Measurements from ENCODE around the gene SLC12A9.

Gene SLC12A9

GRCh38 chr7:100885440-100886141, 33.1 kb downstream of the SLC12A9 start:
- DNase-seq, result no peak

DNA sequence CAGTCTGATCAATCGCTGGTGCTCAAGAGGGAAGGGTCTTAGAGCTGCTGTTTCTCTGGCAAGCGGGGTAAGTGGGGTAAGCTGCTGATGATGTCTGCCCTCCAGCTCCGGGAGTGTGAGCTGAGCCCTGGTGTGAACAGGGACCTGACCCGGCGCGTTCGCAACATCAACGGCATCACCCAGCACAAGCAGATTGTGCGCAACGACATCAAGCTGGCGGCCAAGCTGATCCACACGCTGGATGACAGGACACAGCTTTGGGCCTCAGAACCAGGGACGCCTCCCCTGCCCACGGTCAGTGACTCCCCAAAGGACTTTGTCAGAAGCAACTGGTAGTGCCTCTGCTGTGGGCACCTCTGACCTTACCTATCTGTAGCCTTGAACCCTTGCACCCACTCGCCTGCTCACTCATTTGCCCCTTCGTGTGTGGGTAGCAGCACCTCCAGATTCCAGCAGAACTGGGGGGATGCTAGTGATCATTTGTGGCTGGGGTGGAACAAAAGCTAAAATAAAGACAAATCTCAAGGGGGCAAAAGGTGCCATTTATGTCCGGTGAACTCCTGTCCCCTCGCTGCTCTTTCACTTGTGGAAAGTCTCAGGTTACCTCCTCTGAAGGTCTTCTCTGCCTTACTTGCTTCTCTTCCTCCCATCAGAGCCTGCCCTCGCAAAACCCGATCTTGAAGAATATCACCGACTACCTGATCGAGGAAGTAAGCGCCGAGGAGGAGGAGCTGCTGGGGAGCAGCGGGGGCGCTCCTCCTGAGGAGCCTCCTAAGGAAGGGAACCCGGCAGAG, 33.8 kb downstream of the SLC12A9 start:
- no peak for DNase-seq

- no peak for DNase-seq
Measured at GRCh38 chr7:100886936-100887515, 34.5 kb downstream of the SLC12A9 start.

- DNase-seq, result no peak
Measured at GRCh38 chr7:100887516-100888290, 35.2 kb downstream of the SLC12A9 start.

GRCh38 chr7:100888291-100888987, 35.9 kb downstream of the SLC12A9 start:
- DNase-seq, result no peak

- DNase-seq, result peak in 1 of 2 experiments; percentile 66
Measured at GRCh38 chr7:100888988-100889750, 36.7 kb downstream of the SLC12A9 start, which contains the start of gene UFSP1. Gene UFSP1 (minus strand): TSS chr7:100889715. CDS start chr7:100889271, 444 bp downstream.

DNA sequence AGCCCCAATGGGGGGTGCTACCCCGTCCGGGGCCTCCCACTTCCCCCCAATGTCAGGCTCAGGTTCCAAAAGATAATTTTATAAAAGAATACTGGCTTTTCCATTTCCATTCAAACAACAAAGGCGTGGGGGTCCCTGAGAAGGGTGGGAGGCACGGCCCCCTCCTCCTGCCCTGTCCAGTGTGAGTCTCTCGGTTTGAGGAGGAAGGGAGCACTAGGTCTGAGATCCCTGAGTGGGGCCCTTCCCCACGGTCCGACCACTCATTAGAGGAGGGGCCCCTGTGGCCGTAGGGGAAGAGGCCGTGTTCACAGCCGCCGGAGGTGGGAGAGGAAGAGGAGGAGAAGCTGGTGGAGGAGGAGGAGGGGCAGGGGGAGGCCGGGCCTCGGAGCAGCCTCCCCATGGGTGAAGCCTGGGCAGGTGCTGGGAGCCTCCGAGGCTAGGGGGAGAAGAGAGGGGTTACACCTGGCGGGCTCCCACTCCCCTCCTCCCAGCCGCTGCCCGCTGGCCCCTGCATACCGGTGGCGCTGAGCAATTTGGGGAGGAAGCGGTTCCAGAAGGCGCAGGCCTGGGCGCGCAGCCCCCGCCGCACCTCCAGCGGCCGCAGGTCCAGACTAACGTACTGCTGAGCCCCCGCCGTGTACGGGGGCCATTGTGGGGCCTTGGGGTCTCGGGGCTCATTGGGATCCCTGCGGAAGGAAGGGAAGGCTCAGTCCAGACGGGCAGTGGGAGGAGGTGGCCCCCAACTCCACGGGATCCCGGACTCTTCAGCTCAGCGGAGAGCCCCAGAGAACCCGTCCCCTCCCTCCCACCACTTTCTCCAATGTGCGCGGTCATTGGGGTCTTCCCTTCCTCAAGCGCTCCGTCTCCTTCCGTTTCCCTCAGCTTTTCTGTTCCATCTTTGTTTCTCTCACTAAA, 38.4 kb downstream of the SLC12A9 start:
- no peak for DNase-seq

- DNase-seq, result no peak
Measured at GRCh38 chr7:100891568-100892247, 39.2 kb downstream of the SLC12A9 start.

- DNase-seq, result no peak
Measured at GRCh38 chr7:100892364-100893317, 40.1 kb downstream of the SLC12A9 start.

- no peak for DNase-seq
Measured at GRCh38 chr7:100893318-100893895, 40.9 kb downstream of the SLC12A9 start.

DNA sequence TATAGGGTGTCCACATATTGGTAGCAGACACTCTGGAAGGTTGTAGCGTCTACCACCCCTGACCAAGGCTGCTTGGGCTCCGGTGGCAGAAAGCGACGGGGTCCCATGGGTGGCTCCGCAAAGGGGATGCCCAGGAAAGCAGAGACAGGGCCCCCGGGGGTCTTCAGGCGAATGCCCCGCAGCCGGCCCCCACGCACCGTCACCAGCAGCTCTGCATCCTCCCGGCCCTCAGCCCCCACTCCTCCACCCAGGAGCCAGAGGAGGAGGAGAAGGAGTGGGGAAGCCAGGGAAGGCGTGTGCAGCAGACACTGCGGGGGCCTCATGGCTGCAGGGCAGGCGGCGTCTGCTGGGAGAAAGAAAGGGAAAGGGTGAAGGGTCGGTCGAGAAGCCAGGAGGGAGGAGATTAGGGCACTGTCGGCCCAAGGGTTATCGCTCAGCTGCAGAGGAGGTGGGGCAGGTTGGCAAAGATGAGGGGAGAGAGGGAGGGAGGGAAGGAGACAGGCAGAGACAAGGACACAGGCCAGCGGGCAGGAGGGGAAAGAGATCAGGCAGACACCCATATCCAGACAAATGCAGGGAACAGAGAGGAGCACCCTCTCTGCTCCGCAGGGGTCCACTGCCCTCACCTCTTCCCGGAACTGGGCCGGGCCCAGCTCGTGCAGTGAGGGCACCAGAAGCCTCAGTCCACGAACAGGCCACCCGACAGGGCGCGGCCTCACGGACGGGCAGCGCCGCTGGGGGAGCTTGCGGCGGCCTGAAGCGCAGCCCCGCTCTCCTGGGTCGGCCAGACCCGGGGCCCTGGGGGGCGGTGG, 41.6 kb downstream of the SLC12A9 start:
- no peak for DNase-seq

GRCh38 chr7:100894860-100895700, 42.6 kb downstream of the SLC12A9 start:
- no peak for DNase-seq

DNA sequence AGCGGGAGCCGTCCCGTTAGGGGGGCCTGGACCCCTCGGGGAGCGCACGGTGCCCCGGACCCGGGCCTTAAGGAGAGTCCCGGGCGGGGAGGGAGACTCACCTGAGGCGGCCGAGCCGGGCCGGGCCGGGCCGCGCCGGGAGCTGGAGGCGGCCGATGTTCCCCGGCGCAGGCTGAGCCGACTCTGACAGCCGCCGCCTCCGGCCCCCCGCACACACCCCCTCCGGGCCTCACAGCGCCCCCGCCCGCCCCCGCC, 43.1 kb downstream of the SLC12A9 start, which contains the start of gene ACHE:
Gene ACHE, minus strand, starts transcription at position 188 of the 255 bp plus-strand sequence. CDS start 1,656 bp downstream, outside the sequence.
- no peak for DNase-seq

- no peak for DNase-seq
Measured at GRCh38 chr7:100895956-100896731, 43.6 kb downstream of the SLC12A9 start.

DNA sequence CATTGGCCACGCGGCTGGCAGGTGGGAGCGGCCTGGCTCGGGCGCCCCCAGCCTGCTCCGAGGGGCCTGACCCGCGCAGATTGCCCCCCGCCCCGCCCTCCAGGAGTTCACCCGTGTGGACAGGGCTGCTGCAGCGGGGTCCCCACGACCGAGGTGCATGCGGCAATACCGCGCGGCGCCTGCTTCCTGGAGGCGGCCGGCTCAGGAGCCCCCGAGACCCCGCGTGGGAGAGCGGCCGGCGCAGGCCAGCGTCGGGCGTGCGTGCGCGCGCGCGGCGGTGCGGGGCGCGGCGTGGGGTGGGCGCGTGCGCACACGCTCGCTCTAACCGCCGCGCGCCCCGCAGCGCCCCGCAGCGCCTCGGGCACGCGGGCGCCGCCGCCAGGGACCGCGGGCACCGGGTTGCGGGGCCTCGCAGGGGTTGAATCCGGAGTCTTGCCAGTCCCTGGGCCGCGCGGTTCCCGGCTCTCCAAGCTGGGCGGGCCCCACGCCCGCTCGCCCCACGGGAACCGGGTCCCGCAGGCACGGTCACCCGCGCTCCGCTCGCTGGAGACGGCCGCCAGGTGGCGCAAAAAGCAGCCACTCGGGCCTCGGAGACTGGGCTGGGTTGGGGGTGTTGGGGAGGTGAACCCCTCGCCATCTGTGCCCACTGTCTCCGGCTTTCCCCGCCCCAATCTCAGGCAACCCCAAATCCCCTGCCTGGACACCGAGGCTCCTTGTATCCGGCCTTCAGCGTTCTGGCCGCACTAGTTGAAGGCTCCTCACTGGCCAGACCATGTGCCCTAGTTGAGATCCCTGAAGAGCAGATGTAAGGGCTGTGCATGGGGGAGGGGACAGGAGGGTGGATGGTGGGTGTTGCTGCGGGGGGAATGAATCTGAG, 44.5 kb downstream of the SLC12A9 start:
- DNase-seq, result no peak

All from SHP77 (cell line).